CD4-positive, alpha-beta T cell treated with Interleukin-6 for 4 hours (primary cell): ENCODE data around the gene IL24.

Experiments used
- DNase-seq: peaks from one replicate; pipeline ENCODE4 v3.0.0-alpha.2; 2020; ENCODE audit warnings: mixed read lengths

The IL24 gene

DNA sequence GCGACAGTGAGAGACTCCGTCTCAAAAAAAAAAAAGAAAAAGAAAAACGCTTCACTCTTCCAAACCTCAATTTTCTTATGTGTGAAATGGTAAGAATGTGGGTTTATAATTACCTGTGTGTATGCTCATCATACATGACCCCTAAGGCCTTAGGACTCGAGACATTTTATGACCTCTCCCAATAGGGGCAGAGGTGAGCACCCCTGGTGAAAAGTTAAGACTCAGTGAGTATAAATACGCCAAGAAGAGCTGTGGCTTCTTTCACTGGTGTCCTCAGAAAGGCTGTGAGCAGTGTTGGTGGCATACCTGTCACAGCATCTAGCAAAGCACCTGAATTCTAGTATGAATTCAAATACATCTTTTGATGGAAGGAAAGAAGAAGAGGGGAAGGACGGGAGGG is 32.3 kb downstream of the IL24 start:
- no peak for DNase-seq

GRCh38 chr1:206930210-206930798 is 33.1 kb downstream of the IL24 start:
- DNase-seq: peak; percentile 52

DNA sequence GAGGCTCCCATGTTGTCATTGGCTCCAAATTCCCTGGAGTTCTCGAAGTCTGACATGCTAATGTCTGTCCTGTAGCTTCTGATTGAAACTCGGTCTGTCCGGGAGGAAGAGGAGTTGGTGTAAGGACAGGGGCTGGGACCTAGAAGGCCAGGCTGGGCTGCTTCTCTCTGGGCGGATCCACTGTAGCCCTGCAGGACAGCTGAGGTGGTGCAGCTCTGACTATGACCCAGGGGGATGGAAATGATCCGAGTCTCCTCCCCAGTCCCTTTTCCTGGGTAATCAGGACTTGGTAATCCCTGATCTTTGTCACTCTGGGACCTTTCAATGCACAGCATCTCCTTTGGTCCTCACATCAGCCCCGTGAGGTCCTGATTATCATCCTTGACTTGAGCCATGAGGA is 34.5 kb downstream of the IL24 start:
- DNase-seq: no peak

GRCh38 chr1:206932177-206932576 is 34.9 kb downstream of the IL24 start:
- DNase-seq: no peak

- peak; percentile 87 for DNase-seq
Measured at GRCh38 chr1:206933333-206933945, 36.2 kb downstream of the IL24 start.

- peak; percentile 54 for DNase-seq
Measured at GRCh38 chr1:206935491-206936067, 38.3 kb downstream of the IL24 start.

DNA sequence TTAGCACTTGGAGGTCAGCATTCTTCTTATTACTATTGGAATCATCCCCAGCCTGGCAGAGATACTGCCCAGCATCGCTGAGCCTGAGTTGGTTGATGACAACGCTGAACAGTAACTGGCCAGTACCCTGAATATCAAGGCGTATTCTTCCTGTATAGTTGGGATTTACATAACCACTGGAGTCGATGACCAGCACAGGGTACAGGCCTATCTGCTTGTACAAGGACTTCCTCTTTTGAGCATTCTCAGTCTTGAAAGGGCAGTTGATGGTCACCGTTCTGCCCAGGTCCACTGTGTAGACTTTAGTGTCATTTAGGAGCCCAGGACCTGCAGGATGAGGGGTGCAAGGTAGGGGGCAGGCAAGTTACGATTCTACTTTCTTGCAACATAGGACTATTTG is 40.2 kb downstream of the IL24 start:
- DNase-seq: no peak

GRCh38 chr1:206939131-206939530 is 41.9 kb downstream of the IL24 start:
- no peak for DNase-seq

GRCh38 chr1:206939841-206940587 is 42.8 kb downstream of the IL24 start:
- no peak for DNase-seq

DNA sequence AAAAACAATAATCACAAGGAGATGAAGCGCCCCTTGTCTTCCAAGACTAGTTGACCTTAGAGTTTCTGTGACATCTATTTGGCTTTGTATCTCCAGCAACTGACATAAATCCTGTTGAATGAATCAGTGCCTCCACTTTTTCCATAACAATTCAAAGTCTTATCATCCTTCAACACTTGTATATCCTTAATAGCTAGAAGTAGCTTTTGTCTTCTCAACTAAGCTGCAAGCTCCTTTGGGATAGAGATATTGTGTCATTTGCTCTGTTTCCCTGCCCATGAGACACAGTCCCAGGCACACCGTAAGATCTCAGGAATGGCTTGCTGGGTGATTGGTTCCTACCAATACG is 43.3 kb downstream of the IL24 start:
- DNase-seq: no peak

DNA sequence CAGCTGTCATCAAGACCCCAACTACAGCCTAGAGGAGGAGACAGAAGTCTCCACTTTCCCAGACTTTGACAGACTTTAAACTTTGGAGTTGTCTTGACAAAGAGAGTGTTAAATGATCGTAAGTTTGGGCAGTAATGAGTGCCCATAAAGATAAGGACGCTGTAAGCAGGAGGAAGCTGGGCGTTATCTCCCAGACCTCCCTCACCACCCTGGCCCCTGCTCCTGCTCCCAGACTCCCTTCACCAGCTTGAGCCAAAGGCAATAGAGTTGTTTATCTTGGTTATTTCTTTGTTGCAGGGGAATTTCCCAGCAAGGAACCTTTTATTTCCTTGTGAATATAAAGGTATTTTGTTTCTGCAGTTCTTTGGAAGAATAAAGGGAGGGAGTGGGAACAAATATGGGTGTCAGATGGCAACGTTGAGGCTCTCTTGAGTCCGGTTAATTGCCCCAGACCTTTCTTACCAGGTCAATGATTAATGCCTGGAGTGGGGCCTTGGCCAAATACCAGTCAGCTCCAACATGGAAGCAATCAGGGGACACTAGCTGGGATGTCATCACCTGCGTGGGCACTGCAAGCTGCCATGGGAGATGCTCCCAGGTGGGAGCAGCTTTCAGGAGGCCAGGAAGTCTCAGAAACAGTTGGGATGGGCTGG is 44.6 kb downstream of the IL24 start:
- DNase-seq: no peak

DNA sequence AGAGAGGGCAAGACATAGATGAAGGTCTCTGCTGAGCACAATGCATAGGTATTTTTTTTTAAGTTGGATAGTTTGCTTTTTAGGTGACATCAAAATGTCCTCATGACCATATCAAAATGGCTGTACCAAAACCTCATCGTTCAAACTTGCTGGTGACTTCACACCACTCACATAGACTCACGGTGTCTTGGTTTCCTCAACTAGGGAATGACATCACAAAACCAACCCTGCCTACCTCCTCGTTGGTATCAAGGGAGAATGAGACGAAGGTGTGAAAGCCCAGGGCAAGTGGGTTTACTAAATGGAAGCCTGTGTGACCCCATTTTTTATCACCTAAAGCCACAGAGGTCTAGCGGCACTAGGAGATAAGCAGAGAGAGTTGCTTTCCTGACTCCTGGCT is 47.5 kb downstream of the IL24 start:
- no peak for DNase-seq

DNA sequence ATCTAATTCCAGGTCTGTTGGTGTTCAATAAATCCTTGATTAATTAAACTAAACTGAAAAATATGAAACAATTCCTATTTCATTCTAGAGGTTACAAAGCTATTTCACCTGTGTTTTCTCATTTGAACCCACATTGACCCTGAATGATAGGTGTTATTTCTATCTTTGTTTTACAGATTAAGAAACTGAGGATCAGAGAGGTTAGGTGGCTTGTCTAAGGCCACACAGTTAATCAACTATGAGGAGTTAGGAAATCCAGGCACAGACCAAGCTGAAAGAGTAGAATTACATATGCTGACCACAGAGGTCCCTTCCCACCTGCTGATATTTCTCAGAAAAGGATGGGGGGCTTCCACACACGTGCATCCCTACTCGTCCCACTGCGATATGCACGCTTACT is 48.5 kb downstream of the IL24 start:
- DNase-seq: no peak

DNA sequence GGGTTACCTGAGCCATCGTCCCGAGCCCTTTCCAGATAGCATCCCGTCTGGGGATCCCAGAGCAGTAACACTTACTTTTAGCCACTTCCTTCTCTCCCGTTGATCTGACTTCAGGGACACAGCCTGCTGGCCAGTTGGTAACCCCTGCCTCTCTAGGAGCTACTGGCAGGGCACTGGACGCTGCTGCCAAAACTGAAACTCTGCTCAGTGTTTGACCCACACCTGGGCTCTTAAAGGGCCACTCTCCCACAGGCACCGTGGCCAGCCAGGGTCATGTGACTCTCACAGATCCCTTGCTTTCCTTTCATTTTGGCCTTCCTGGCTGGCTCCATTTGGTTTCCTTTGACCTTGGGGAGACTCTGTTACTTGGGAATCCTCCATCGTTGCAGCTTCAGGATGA is 49.0 kb downstream of the IL24 start, which contains the start of gene PIGR:
TSS of gene PIGR (minus strand) at position 206 of the 400 bp plus-strand sequence. CDS start 5,935 bp downstream, outside the sequence.
- DNase-seq: no peak

GRCh38 chr1:206947255-206947654 is 50.0 kb downstream of the IL24 start:
- no peak for DNase-seq

DNA sequence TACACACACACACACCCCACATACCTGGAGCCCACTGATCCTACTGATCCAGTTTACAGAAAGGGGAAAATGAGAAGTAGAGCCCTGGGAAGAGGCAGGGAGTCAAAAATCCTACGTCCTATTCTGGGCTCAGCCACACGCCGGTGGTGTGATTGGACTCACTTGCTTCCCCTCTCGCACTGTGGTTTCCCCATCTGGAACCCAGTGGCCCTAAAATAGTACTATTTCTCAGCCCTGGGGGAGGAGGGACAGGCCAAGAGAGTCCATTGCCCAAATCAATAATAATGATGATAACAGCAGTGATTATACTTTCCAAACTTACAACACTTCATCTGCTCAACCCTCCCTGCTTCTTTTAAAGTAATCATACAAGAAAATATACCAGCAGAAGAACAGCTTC is 52.0 kb downstream of the IL24 start:
- DNase-seq: no peak

- DNase-seq: no peak
Measured at GRCh38 chr1:206949641-206950040, 52.4 kb downstream of the IL24 start.

- DNase-seq: no peak
Measured at GRCh38 chr1:206951318-206952100, 54.3 kb downstream of the IL24 start.

DNA sequence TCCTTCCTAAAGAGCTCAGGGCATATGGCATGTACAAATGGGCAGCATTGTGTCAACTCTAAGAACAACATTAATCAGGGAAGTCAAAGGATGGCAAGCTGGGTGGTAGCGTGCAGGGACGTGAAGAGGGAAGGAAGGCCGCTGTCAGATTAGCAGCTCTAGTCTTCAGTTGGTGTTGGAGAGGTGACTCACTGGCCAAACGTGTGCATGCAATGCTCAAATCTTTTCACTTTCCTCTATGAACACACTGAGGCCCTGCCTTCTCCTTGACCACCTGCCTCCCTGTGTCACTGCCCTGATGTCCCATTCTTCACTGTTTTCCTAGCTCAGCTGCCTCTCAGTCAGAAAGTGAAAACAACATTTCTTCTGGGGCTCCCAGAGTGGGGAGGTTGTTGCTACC is 54.9 kb downstream of the IL24 start:
- DNase-seq: no peak

DNA sequence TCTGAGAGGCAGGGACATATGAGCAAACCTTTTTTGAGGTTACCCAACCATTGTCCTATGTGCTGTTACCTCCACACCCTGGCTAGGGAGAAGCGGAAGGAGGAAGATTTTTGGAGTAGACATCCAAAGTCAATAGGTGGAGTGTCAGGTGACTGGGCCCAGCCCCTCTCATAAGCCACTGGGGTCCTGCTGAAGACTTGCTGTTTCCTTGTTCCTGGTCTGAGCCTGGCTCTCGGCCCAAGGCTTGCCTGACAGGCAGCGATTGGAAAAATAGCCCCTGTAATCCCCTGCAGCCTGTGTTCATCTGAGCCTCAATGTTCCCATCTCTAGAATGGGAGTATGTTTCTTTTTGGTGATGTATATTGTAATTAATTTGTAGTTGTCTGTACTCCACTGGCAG is 55.9 kb downstream of the IL24 start:
- DNase-seq: no peak

DNA sequence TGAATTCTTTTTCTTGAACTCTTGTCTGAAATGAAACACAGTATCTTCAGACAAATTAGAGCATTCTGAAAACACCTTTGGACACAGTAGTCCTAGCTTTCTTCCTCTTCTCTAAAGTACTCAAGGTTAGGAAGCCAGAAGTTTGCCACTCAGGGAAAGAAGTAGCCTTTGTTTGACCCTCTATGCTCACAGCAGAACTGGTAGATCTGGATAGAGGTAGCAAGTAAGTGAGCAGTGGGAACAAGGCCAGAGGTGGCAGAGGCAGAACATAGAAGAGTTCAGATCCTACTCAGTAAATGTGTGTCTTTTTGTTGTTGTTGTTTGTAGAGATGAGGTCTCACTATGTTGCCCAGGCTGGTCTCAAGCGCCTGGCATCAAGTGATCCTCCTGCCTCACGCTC is 56.4 kb downstream of the IL24 start:
- no peak for DNase-seq
